Fibroblast of villous mesenchyme (primary cell): ENCODE results near the gene UVSSA. TPM values are rescaled to one million over a fixed set of nuclear protein-coding genes. Genes with fewer than 3 reads are reported as not detected.

Experiments used
- DNase-seq: peaks from one replicate; pipeline ENCODE4 v3.0.0-alpha.2; 2010; ENCODE audit warnings: low read depth
- H3K4me3 ChIP-seq: 2 replicates; pipeline ENCODE4 v1.5.1; 2011; ENCODE audit warnings: low read depth, mild to moderate bottlenecking, low read length
- CTCF ChIP-seq: IDR thresholded peaks from 2 replicates; pipeline ENCODE4 v1.5.1; 2012; ENCODE audit warnings: low read depth, mild to moderate bottlenecking, low read length; ENCODE audit not compliant: insufficient read depth
- total RNA-seq: library from RNA; depleted of rRNA; stranded (reverse); fragments of >200 nt; gene quantifications from 2 replicates; pipeline ENCODE4 v1.2.3, GENCODE V29; 2012

Gene UVSSA
- total RNA-seq, 1 donor, result 10.8 TPM

DNA sequence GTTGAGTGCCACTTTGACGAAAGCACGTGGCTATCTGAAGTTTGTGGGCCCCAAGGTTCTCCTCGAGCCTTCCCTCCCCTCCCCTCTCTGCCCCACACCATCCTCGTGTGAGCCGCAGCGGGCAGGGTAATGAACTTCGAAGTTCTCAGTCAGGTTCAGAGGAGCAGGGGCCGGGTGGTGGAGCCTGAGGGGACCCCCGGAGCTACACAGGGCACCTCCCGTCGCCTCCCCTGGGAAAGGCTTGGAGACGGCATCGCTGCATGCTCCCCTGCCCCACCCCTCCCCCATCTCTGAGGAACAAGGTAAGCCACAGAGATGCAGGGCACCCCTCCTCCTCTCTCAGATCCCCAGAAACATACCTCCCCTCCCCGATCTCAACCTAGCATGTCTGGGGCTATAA, 62.1 kb downstream of the UVSSA start:
- no peak for DNase-seq
- TF ChIP-seq CTCF, result no peak
- no peak overlapping the region for H3K4me3 ChIP-seq

- DNase-seq, result no peak
- no peak for TF ChIP-seq CTCF
- H3K4me3 ChIP-seq, result no peak overlapping the region
These were observed 62.8 kb downstream of the UVSSA start for GRCh38 chr4:1409491-1410425.

DNA sequence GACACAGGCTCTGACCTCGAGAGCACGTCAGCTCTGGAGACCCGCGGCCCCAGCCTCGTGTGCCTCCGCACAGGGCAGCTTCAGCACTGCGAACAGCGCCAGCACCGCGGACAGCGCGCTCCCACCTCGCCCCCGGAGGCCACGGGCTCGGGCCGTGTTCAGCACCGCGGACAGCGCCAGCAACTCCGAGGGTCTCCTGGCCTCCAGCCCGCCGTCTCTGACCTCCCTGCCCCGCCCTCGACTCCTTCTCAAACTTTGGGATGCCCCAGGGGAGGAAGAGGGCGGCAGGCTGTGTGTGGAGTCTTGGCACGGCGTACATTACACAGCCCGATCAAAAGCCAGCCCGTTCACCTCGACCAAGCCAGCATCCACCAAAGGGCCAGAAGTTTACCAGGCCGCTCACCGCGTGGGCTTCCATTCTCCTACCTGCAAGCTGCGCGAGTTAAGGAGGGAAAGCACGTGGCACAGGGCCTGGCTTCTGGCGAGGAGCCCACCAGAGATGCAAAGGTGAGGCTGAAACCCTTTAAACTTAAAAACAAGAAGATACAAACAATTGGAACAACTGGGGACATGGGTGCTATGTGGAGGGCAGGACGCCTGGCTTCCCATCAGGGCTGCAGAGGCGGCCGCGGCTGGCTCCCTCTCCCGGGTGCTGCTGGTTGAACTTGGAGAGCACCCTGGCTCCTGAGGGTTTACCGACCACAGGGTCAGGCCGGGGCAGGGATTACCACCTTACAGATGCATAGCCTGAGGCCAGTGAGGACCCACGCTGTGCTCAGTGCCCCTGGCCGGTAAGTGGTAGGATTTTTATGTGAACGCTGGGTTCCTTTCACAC, 63.7 kb downstream of the UVSSA start:
- no peak for TF ChIP-seq CTCF
- H3K4me3 ChIP-seq, result no peak overlapping the region
- peak; percentile 54 for DNase-seq

DNA sequence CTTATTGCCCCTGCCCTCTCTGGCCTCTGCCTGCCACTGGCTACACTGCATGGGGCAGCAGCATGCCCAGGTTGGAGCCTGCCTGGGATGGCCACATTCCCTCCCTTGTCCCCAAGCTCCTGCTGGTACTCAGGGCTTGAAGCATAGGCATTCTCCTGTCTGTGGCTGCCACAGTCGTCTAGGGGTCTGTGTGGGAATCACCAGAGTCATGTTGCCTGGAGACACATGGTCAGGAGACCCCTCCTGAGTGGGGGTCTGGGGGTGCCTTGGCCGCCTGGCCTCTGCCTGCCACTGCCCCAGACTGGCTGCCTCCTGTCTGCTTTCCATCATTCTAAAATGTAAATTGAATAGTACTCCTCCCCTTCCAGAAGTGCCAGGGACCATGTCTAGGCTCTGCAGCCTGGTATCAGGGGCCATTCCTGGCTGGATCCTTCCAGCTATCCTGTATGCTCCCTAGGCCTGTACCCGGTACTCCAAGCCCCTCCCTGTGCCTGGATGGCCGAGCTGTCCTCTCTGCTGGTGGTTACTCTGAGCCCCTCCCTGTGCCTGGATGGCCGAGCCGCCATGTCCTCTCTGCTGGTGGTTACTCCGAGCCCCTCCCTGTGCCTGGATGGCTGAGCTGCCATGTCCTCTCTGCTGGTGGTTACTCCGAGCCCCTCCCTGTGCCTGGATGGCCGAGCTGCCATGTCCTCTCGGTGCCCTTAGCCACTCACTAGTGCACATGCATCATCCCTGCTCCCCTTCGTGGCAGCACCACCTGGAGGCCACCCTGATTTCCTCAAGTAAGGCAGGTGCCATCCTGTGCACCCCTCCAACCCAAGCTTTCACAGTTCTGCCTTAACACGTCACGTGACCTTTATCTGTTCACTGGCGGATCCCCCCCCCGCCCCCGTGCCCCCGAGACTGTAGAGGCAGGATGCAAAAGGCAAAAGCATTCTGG, 64.7 kb downstream of the UVSSA start:
- no peak overlapping the region for H3K4me3 ChIP-seq
- no peak for DNase-seq
- no peak for TF ChIP-seq CTCF

DNA sequence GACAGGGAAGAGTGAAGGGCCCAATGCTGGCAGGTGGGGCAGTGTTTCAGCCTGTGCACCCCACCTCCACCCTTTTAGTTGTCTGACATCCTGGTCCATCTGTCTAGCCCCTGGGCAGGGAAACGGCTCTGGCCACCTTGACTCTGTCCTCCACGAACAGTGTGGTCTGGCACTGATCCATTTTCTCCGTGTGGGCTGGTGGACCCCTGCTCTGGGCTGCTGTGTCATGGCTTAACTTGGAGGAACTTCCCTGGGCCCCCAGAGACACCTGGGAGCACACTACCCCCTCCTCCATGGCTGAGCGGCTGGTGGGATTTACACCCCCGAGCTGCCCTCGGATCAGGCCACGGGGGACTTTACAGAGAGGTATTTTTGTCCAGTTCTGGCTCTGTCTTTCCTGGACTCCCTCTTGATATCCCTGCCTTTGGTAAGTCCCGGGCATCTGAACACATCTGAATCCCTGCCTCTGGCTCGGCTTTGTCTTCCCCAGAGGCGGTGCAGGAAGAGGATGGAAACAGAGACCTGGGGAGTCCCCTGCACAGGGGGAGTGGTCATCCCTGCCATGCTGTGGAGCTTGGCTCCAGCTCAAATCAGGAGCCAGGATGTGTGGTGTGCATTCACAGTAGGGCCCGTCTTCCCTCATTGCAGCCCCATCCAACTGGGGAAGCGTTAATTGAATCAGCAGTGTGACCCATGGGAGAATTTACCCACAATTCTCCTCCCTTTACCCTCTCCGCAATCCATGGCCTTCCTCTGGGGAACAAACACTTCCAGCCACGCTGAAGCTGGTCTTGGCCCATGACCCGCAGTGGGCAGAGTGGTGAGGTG, 65.6 kb downstream of the UVSSA start:
- no peak overlapping the region for H3K4me3 ChIP-seq
- no peak for DNase-seq
- no peak for TF ChIP-seq CTCF
